Neural cell (in vitro differentiated cells): Measurements from ENCODE around the gene MBD1. TPM values are rescaled to one million over a fixed set of nuclear protein-coding genes. Genes with fewer than 3 reads are reported as not detected.
A peak's percentile ranks its signal among the peaks of the same experiment; 100 is the strongest.
"Not testable (repeated sequence)": the region's sequence is repeated elsewhere in the genome, so short reads cannot be mapped to it uniquely, and the experiment has no call there.

Experiments
- H2AFZ ChIP-seq: fragments of 200-600, 300-800 bp; sonication (generic), shearing (Covaris generic); 2 replicates; pipeline ENCODE4 v1.6.0; 2014; ENCODE audit warnings: low read depth, mild to moderate bottlenecking, antibody characterized with exemption, low read length, moderate library complexity
- H3F3A ChIP-seq: fragments of 200-600 bp; shearing (Covaris generic); 2 replicates; pipeline ENCODE4 v1.6.1; 2016; ENCODE audit warnings: mild to moderate bottlenecking, moderate library complexity, mixed read lengths, antibody characterized with exemption, low read length; ENCODE audit not compliant: insufficient read depth, poor library complexity, severe bottlenecking
- H3K27ac ChIP-seq: fragments of 200-600, 300-800 bp; sonication (generic), shearing (Covaris generic); 2 replicates; pipeline ENCODE4 v1.5.1; 2014; ENCODE audit warnings: mild to moderate bottlenecking, low read length, moderate library complexity
- H3K27me3 ChIP-seq: fragments of 300-800, 200-600 bp; sonication (generic), shearing (Covaris generic); 2 replicates; pipeline ENCODE4 v1.6.0; 2014; ENCODE audit warnings: mild to moderate bottlenecking, low read depth, low read length, moderate library complexity; ENCODE audit not compliant: insufficient read depth
- H3K36me3 ChIP-seq: fragments of 300-800, 200-600 bp; sonication (generic), shearing (Covaris generic); 2 replicates; pipeline ENCODE4 v1.5.1; 2014; ENCODE audit warnings: mild to moderate bottlenecking, antibody characterized with exemption, low read length, moderate library complexity; ENCODE audit not compliant: insufficient read depth
- H3K4me2 ChIP-seq: fragments of 300-800, 200-600 bp; sonication (generic), shearing (Covaris generic); 2 replicates; pipeline ENCODE4 v1.6.0; 2014; ENCODE audit warnings: mild to moderate bottlenecking, low read length
- H3K4me3 ChIP-seq: fragments of 300-800, 200-600 bp; sonication (generic), shearing (Covaris generic); 2 replicates; pipeline ENCODE4 v1.5.1; 2014; ENCODE audit warnings: mild to moderate bottlenecking, low read length, moderate library complexity
- H3K79me2 ChIP-seq: fragments of 200-600 bp; shearing (Covaris generic); replicated peaks from 2 replicates; pipeline ENCODE4 v1.6.0; 2014; ENCODE audit warnings: mild to moderate bottlenecking, low read length, moderate library complexity; ENCODE audit not compliant: insufficient read depth
- H3K9ac ChIP-seq: fragments of 300-800, 200-600 bp; sonication (generic), shearing (Covaris generic); 2 replicates; pipeline ENCODE4 v1.6.1; 2016; ENCODE audit warnings: mild to moderate bottlenecking, low read length, mixed read lengths
- H3K9me2 ChIP-seq: fragments of 200-600 bp; shearing (Covaris generic); 2 replicates; pipeline ENCODE4 v1.6.1; 2016; ENCODE audit warnings: mild to moderate bottlenecking, low read length, mixed read lengths; ENCODE audit not compliant: insufficient read depth
- H3K9me3 ChIP-seq: fragments of 200-600, 300-800 bp; sonication (generic), shearing (Covaris generic); 2 replicates; pipeline ENCODE4 v1.6.1; 2016; ENCODE audit warnings: mild to moderate bottlenecking, mixed run types, low read length, moderate library complexity, mixed read lengths
- H4K20me1 ChIP-seq: fragments of 200-600 bp; shearing (Covaris generic); 2 replicates; pipeline ENCODE4 v1.6.1; 2016; ENCODE audit warnings: mild to moderate bottlenecking, mixed run types; ENCODE audit not compliant: insufficient read depth
- CTCF ChIP-seq: fragments of 450-650 bp; IDR thresholded peaks from 2 replicates; pipeline ENCODE4 v1.5.1; 2014; ENCODE audit warnings: antibody characterized with exemption, mild to moderate bottlenecking, moderate library complexity; ENCODE audit not compliant: poor library complexity, severe bottlenecking
- EP300 ChIP-seq: fragments of 450-650 bp; conservative IDR thresholded peaks from 2 replicates; pipeline ENCODE4 v1.6.1; 2014; ENCODE audit warnings: antibody characterized with exemption, mild to moderate bottlenecking, moderate library complexity; ENCODE audit not compliant: poor library complexity, severe bottlenecking
- EZH2 ChIP-seq: fragments of 200-600, 300-800 bp; shearing (Covaris generic), sonication (generic); IDR thresholded peaks from 2 replicates; pipeline ENCODE4 v1.6.1; 2014; ENCODE audit warnings: antibody characterized with exemption, low read length, borderline replicate concordance, mild to moderate bottlenecking; ENCODE audit not compliant: insufficient read depth, poor library complexity, severe bottlenecking
- MXI1 ChIP-seq: fragments of 450-650 bp; conservative IDR thresholded peaks from 2 replicates; pipeline ENCODE4 v1.6.1; 2014; ENCODE audit warnings: antibody characterized with exemption, mild to moderate bottlenecking; ENCODE audit not compliant: poor library complexity, severe bottlenecking
- POLR2AphosphoS5 ChIP-seq: IDR thresholded peaks from 2 replicates; pipeline ENCODE4 v1.6.1; 2012
- RAD21 ChIP-seq: fragments of 450-650 bp; conservative IDR thresholded peaks from 2 replicates; pipeline ENCODE4 v1.6.1; 2014; ENCODE audit warnings: antibody characterized with exemption, mild to moderate bottlenecking, moderate library complexity
- REST ChIP-seq: IDR thresholded peaks from 2 replicates; pipeline ENCODE4 v1.6.1; 2012; ENCODE audit warnings: borderline replicate concordance
- SMC3 ChIP-seq: fragments of 450-650 bp; conservative IDR thresholded peaks from 2 replicates; pipeline ENCODE4 v1.6.1; 2014; ENCODE audit warnings: antibody characterized with exemption, mild to moderate bottlenecking, moderate library complexity; ENCODE audit not compliant: poor library complexity
- TAF1 ChIP-seq: IDR thresholded peaks from 2 replicates; pipeline ENCODE4 v1.6.1; 2012; ENCODE audit warnings: low read depth
- polyA plus RNA-seq: library from polyadenylated mRNA; depleted of rRNA; stranded (reverse); fragments of >200 nt; gene quantifications from 2 replicates; pipeline ENCODE4 v1.2.3, GENCODE V29; 2014

The MBD1 gene
- polyA plus RNA-seq, 1 donor from 2014 or later = 106 TPM

GRCh38 chr18:50297621-50298442, 16.5 kb upstream of the MBD1 start:
- no peaks in the 10 kb centered on the region for H3F3A ChIP-seq
- no peaks in the 10 kb centered on the region for H3K9me2 ChIP-seq
- TF ChIP-seq SMC3 = peak; percentile 20
- TF ChIP-seq EP300 = no peak
- peak; percentile 47 for TF ChIP-seq MXI1
- no peaks in the 10 kb centered on the region for H3K79me2 ChIP-seq
- H4K20me1 ChIP-seq = no peaks in the 10 kb centered on the region
- H3K9me3 ChIP-seq = no peaks in the 10 kb centered on the region
- H3K27me3 ChIP-seq = peaks cover 4% of the 10 kb centered on the region
- peak overlapping the region; percentile 63 for H3K4me3 ChIP-seq
- no peaks in the 10 kb centered on the region for H3K36me3 ChIP-seq
- H3K9ac ChIP-seq = peak overlapping the region; percentile 44
- H3K4me2 ChIP-seq = peak overlapping the region; percentile 17
- H2AFZ ChIP-seq = no peak overlapping the region
- no peak overlapping the region for H3K27ac ChIP-seq

- Histone ChIP-seq H3K27ac (no peak overlapping the region), H3K9ac (no peak overlapping the region), H3K36me3 (no peaks in the 10 kb centered on the region), H2AFZ (no peak overlapping the region), H3K4me2 (no peak overlapping the region), H3K4me3 (no peak overlapping the region), H4K20me1 (no peaks in the 10 kb centered on the region), H3K9me3 (no peaks in the 10 kb centered on the region), H3F3A (no peaks in the 10 kb centered on the region), H3K79me2 (no peaks in the 10 kb centered on the region), H3K27me3 (no peaks in the 10 kb centered on the region), H3K9me2 (peaks cover 4% of the 10 kb centered on the region)
- TF ChIP-seq MXI1 = no peak
- no peak for TF ChIP-seq EP300
These were observed 11.7 kb upstream of the MBD1 start for GRCh38 chr18:50293039-50293438.

GRCh38 chr18:50289108-50289443, 7.8 kb upstream of the MBD1 start:
- Histone ChIP-seq H3K4me2 (no peak overlapping the region), H3K9me2 (peaks cover 4% of the 10 kb centered on the region), H3K27ac (no peak overlapping the region), H3K36me3 (no peaks in the 10 kb centered on the region), H3F3A (no peaks in the 10 kb centered on the region), H3K4me3 (no peak overlapping the region), H2AFZ (no peak overlapping the region), H3K79me2 (no peaks in the 10 kb centered on the region), H3K27me3 (no peaks in the 10 kb centered on the region), H4K20me1 (no peaks in the 10 kb centered on the region), H3K9ac (no peak overlapping the region), H3K9me3 (no peaks in the 10 kb centered on the region)
- no peak for TF ChIP-seq REST
- no peak for TF ChIP-seq EZH2
- TF ChIP-seq RAD21 = no peak
- TF ChIP-seq CTCF = no peak
- no peak for TF ChIP-seq EP300
- TF ChIP-seq TAF1 = no peak
- no peak for TF ChIP-seq POLR2AphosphoS5
- TF ChIP-seq SMC3 = no peak
- TF ChIP-seq MXI1 = no peak

GRCh38 chr18:50288348-50289107, 7.2 kb upstream of the MBD1 start:
- not testable (repeated sequence) for H3K9me2 ChIP-seq, H4K20me1 ChIP-seq, H3K79me2 ChIP-seq, H3F3A ChIP-seq, H3K27me3 ChIP-seq, H3K9me3 ChIP-seq, H3K36me3 ChIP-seq
- Histone ChIP-seq H3K4me3 (peak overlapping the region; percentile 91), H3K9ac (peak overlapping the region; percentile 73), H3K27ac (peak overlapping the region; percentile 92), H2AFZ (peak overlapping the region; percentile 66), H3K4me2 (peak overlapping the region; percentile 88)
